Osteocyte (in vitro differentiated cells): Measurements from ENCODE around the gene TSSK3. TPM values are rescaled to one million over a fixed set of nuclear protein-coding genes. Genes with fewer than 3 reads are reported as not detected.

ENCODE experiments used
- DNase-seq: peaks from one replicate; pipeline ENCODE4 v3.0.0; 2021; ENCODE audit warnings: mixed read lengths; ENCODE audit not compliant: unreplicated experiment; ENCODE audit errors: extremely low spot score
- H3K27ac Mint-ChIP-seq: one replicate; pipeline ENCODE4 v1.8.0; 2021; ENCODE audit warnings: mild to moderate bottlenecking, mixed read lengths; ENCODE audit not compliant: unreplicated experiment
- H3K27me3 Mint-ChIP-seq: one replicate; pipeline ENCODE4 v1.8.0; 2021; ENCODE audit warnings: mixed read lengths; ENCODE audit not compliant: unreplicated experiment
- H3K36me3 Mint-ChIP-seq: one replicate; pipeline ENCODE4 v1.8.0; 2021; ENCODE audit warnings: mixed read lengths; ENCODE audit not compliant: unreplicated experiment
- H3K4me1 Mint-ChIP-seq: one replicate; pipeline ENCODE4 v1.8.0; 2021; ENCODE audit warnings: mixed read lengths; ENCODE audit not compliant: unreplicated experiment
- H3K4me3 Mint-ChIP-seq: one replicate; pipeline ENCODE4 v1.8.0; 2021; ENCODE audit warnings: mild to moderate bottlenecking, moderate library complexity, mixed read lengths; ENCODE audit not compliant: unreplicated experiment
- H3K9me3 Mint-ChIP-seq: one replicate; pipeline ENCODE4 v1.8.0; 2021; ENCODE audit warnings: mixed read lengths; ENCODE audit not compliant: unreplicated experiment
- long read RNA-seq: library from polyadenylated mRNA; unstranded; transcript quantifications from one replicate; pipeline ENCODE4 v2.0.0, GENCODE V29; 2021
- total RNA-seq: library from RNA; stranded (reverse); gene quantifications from 2 replicates; pipeline ENCODE4 v1.2.1, GENCODE V29; 2021
- TF ChIP-seq, protein P1 (sequence below): fragments of 200-600 bp; sonication (generic); IDR thresholded peaks from 2 replicates; pipeline ENCODE4 v1.5.0; 2021; ENCODE audit warnings: antibody characterized with exemption, mild to moderate bottlenecking, moderate library complexity

Gene TSSK3, protein sequence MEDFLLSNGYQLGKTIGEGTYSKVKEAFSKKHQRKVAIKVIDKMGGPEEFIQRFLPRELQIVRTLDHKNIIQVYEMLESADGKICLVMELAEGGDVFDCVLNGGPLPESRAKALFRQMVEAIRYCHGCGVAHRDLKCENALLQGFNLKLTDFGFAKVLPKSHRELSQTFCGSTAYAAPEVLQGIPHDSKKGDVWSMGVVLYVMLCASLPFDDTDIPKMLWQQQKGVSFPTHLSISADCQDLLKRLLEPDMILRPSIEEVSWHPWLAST
- total RNA-seq: 3.5 and 4.4 TPM in 2 replicates
- long read RNA-seq, partial matches to known transcripts: 0 of 4 reads
- long read RNA-seq, other reads (novel, unspliced or antisense): 4 of 4 reads

DNA sequence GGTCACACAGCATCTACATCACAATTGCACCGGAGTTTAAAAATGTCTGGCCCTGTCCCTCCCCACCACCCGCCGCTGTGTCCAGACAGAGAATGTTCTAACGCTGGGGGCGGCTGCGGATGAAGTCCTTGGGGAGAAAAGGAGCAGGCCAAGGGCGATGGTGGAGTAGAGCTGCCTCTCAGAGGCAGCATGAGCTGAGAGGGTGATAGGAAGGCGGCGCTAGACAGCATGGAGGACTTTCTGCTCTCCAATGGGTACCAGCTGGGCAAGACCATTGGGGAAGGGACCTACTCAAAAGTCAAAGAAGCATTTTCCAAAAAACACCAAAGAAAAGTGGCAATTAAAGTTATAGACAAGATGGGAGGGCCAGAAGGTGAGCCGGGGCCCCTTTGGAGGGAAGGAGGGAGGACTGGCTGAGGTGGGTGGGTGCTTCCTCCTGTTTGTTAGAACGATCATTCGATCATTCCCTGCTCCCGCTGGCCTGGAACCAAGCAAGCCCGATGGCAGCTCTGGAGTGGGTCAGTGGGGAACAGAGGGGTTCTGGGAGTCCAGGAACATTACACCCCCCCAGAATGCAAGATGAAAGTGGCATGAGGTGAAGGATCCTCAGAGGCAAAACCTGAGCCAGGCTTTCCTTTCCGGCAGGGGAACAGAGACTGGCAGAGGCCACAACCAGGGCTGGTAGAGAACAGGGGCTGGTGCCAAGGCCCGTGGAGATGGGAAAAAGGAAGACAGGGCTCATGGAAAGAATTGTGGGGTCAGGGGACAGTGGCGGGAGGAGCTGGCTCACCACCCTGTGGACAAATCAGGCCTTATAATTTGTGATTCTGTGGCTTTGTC lies at the start of gene TSSK3, which contains the start of gene FAM229A:
TSS of gene TSSK3 (plus strand) at position 66 of the 840 bp plus-strand sequence. CDS start at position 229, 163 bp downstream.
TSS of gene FAM229A (minus strand) at position 12 of the 840 bp plus-strand sequence. CDS start 394 bp downstream, outside the sequence.
- peaks cover 9% of the 10 kb centered on the region for H3K4me1 Mint-ChIP-seq
- H3K36me3 Mint-ChIP-seq: peaks cover 17% of the 10 kb centered on the region
- peak within 1 kb of the TSS; percentile 73 for H3K27ac Mint-ChIP-seq

GRCh38 chr1:32316903-32317277 lies 45.4 kb upstream of the TSSK3 start:
- no peak overlapping the region for H3K27ac Mint-ChIP-seq
- no peaks in the 10 kb centered on the region for H3K27me3 Mint-ChIP-seq

More for the DNA sequence above, at the start of gene TSSK3, which contains the start of gene FAM229A:
- TF ChIP-seq, protein P1, sequence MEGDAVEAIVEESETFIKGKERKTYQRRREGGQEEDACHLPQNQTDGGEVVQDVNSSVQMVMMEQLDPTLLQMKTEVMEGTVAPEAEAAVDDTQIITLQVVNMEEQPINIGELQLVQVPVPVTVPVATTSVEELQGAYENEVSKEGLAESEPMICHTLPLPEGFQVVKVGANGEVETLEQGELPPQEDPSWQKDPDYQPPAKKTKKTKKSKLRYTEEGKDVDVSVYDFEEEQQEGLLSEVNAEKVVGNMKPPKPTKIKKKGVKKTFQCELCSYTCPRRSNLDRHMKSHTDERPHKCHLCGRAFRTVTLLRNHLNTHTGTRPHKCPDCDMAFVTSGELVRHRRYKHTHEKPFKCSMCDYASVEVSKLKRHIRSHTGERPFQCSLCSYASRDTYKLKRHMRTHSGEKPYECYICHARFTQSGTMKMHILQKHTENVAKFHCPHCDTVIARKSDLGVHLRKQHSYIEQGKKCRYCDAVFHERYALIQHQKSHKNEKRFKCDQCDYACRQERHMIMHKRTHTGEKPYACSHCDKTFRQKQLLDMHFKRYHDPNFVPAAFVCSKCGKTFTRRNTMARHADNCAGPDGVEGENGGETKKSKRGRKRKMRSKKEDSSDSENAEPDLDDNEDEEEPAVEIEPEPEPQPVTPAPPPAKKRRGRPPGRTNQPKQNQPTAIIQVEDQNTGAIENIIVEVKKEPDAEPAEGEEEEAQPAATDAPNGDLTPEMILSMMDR: no peak
- H3K4me3 Mint-ChIP-seq: peak within 1 kb of the TSS; percentile 49
- no peaks in the 10 kb centered on the region for H3K9me3 Mint-ChIP-seq
- no peak for DNase-seq
- H3K27me3 Mint-ChIP-seq: no peaks in the 10 kb centered on the region

GRCh38 chr1:32318127-32318869 lies 44.0 kb upstream of the TSSK3 start:
- no peaks in the 10 kb centered on the region for H3K27me3 Mint-ChIP-seq
- H3K4me3 Mint-ChIP-seq: no peak overlapping the region
- no peak for DNase-seq
- H3K36me3 Mint-ChIP-seq: peaks cover 11% of the 10 kb centered on the region
- H3K4me1 Mint-ChIP-seq: peaks cover 18% of the 10 kb centered on the region
- no peak overlapping the region for H3K27ac Mint-ChIP-seq
- TF ChIP-seq, protein P1: no peak
- no peaks in the 10 kb centered on the region for H3K9me3 Mint-ChIP-seq

More at GRCh38 chr1:32316903-32317277, 45.4 kb upstream of the TSSK3 start:
- peaks cover 11% of the 10 kb centered on the region for H3K36me3 Mint-ChIP-seq
- TF ChIP-seq, protein P1: no peak
- H3K9me3 Mint-ChIP-seq: no peaks in the 10 kb centered on the region
- H3K4me1 Mint-ChIP-seq: peaks cover 15% of the 10 kb centered on the region
- no peak overlapping the region for H3K4me3 Mint-ChIP-seq
- DNase-seq: no peak

DNA sequence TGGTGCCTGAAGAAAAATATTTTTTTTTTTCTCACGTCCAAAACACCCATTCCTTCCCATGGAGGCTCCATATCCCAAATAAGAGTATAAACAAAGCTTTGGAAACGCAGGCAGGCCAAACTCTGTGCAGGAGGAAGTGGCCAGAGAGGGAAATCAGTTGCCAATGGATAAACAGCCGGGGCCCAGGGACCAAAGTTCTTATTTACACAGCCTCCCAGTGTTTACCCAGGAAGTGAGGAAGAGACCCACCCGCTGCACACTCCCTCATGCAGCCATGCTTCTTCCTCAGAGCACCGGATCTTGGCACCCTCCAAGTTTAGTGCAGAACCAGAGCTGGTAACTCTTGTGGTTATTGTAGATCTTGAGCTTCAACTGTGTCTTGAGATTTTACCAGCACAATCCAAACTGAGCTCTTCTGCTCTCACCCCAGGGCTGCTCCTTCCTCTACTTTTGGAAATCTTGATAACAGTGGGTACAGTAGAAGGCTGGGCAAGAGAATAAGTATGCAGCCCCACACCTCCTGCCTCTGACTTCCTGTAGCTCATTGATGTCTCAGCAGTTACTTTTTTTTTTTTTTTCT lies 40.5 kb upstream of the TSSK3 start:
- Mint-ChIP-seq H3K36me3 (peaks cover 6% of the 10 kb centered on the region), H3K4me1 (peaks cover 13% of the 10 kb centered on the region), H3K27ac (peak overlapping the region; percentile 58), H3K9me3 (no peaks in the 10 kb centered on the region), H3K4me3 (no peak overlapping the region), H3K27me3 (no peaks in the 10 kb centered on the region)
- no peak for DNase-seq
- TF ChIP-seq, protein P1: no peak
